A673 (cell line): ENCODE results near the gene CMTM5.

ENCODE experiments used
- EZH2 ChIP-seq: fragments of 200-600 bp; sonication (generic); IDR thresholded peaks from 2 replicates; pipeline ENCODE4 v1.6.1; 2017; ENCODE audit warnings: borderline replicate concordance, low read depth, mild to moderate bottlenecking, mixed read lengths, antibody characterized with exemption, low read length; ENCODE audit not compliant: poor library complexity, severe bottlenecking
- TF ChIP-seq, protein P1 (sequence below): fragments of 300-800, 200-600 bp; sonication (generic); conservative IDR thresholded peaks from 2 replicates; pipeline ENCODE4 v1.5.1; 2017; ENCODE audit warnings: low read depth, mild to moderate bottlenecking, antibody characterized with exemption, low read length, moderate library complexity, mixed read lengths

GRCh38 chr14:23346693-23347405 lies 30.0 kb upstream of the CMTM5 start:
- TF ChIP-seq, protein P1, sequence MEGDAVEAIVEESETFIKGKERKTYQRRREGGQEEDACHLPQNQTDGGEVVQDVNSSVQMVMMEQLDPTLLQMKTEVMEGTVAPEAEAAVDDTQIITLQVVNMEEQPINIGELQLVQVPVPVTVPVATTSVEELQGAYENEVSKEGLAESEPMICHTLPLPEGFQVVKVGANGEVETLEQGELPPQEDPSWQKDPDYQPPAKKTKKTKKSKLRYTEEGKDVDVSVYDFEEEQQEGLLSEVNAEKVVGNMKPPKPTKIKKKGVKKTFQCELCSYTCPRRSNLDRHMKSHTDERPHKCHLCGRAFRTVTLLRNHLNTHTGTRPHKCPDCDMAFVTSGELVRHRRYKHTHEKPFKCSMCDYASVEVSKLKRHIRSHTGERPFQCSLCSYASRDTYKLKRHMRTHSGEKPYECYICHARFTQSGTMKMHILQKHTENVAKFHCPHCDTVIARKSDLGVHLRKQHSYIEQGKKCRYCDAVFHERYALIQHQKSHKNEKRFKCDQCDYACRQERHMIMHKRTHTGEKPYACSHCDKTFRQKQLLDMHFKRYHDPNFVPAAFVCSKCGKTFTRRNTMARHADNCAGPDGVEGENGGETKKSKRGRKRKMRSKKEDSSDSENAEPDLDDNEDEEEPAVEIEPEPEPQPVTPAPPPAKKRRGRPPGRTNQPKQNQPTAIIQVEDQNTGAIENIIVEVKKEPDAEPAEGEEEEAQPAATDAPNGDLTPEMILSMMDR: no peak
- TF ChIP-seq EZH2: no peak
